H9 (cell line): Measurements from ENCODE around the gene POLR1C. TPM values are rescaled to one million over a fixed set of nuclear protein-coding genes. Genes with fewer than 3 reads are reported as not detected.

Source experiments
- DNase-seq: peaks from one replicate; pipeline ENCODE4 v3.0.0-alpha.2; 2017
- H2AFZ ChIP-seq: one replicate; pipeline ENCODE4 v1.6.1; 2013; ENCODE audit warnings: mild to moderate bottlenecking, low read length, control low read depth, moderate library complexity
- H2AK5ac ChIP-seq: 2 replicates; pipeline ENCODE4 v1.6.1; 2013; ENCODE audit warnings: low read length, control low read depth, mixed read lengths; ENCODE audit not compliant: insufficient read length
- H2BK120ac ChIP-seq: one replicate; pipeline ENCODE4 v1.6.1; 2013; ENCODE audit warnings: low read depth, mild to moderate bottlenecking, low read length, control low read depth, inconsistent platforms; ENCODE audit not compliant: poor library complexity, severe bottlenecking
- H2BK12ac ChIP-seq: 2 replicates; pipeline ENCODE4 v1.6.1; 2013; ENCODE audit warnings: low read length, control low read depth, mixed read lengths, low read depth; ENCODE audit not compliant: insufficient read length
- H2BK15ac ChIP-seq: 2 replicates; pipeline ENCODE4 v1.6.1; 2013; ENCODE audit warnings: low read depth, low read length, control low read depth
- H2BK20ac ChIP-seq: one replicate; pipeline ENCODE4 v1.6.1; 2013; ENCODE audit warnings: low read depth, mild to moderate bottlenecking, low read length, control low read depth, inconsistent platforms; ENCODE audit not compliant: poor library complexity, severe bottlenecking
- H2BK5ac ChIP-seq: 2 replicates; pipeline ENCODE4 v1.6.1; 2013; ENCODE audit warnings: low read length, control low read depth, mixed read lengths; ENCODE audit not compliant: insufficient read length
- H3K14ac ChIP-seq: 2 replicates; pipeline ENCODE4 v1.6.1; 2013; ENCODE audit warnings: low read length, control low read depth; ENCODE audit not compliant: insufficient read depth
- H3K18ac ChIP-seq: 2 replicates; pipeline ENCODE4 v1.6.1; 2013; ENCODE audit warnings: low read depth, mild to moderate bottlenecking, mixed read lengths, low read length, control low read depth; ENCODE audit not compliant: insufficient read length
- H3K23ac ChIP-seq: 2 replicates; pipeline ENCODE4 v1.6.1; 2013; ENCODE audit warnings: low read length, control low read depth, mixed read lengths, low read depth; ENCODE audit not compliant: insufficient read length
- H3K23me2 ChIP-seq: 2 replicates; pipeline ENCODE4 v1.6.1; 2013; ENCODE audit warnings: low read depth, mild to moderate bottlenecking, mixed read lengths, low read length, control low read depth; ENCODE audit not compliant: insufficient read length, poor library complexity, severe bottlenecking
- H3K27ac ChIP-seq: 2 replicates; pipeline ENCODE4 v1.5.1; 2013; ENCODE audit warnings: low read length, control low read depth, mixed read lengths, low read depth; ENCODE audit not compliant: insufficient read length
- H3K27me3 ChIP-seq: 2 replicates; pipeline ENCODE4 v1.6.1; 2013; ENCODE audit warnings: low read length, control low read depth, inconsistent platforms; ENCODE audit not compliant: insufficient read depth
- H3K4ac ChIP-seq: 2 replicates; pipeline ENCODE4 v1.6.1; 2013; ENCODE audit warnings: low read depth, mild to moderate bottlenecking, control low read depth, inconsistent platforms, low read length, moderate library complexity
- H3K4me1 ChIP-seq: 2 replicates; pipeline ENCODE4 v1.6.1; 2013; ENCODE audit warnings: low read length, control low read depth, inconsistent platforms; ENCODE audit not compliant: insufficient read depth
- H3K4me2 ChIP-seq: 2 replicates; pipeline ENCODE4 v1.6.1; 2013; ENCODE audit warnings: low read length, control low read depth, mixed read lengths; ENCODE audit not compliant: insufficient read length, insufficient read depth
- H3K56ac ChIP-seq: 2 replicates; pipeline ENCODE4 v1.6.1; 2013; ENCODE audit warnings: low read depth, mild to moderate bottlenecking, mixed read lengths, low read length, control low read depth; ENCODE audit not compliant: insufficient read length
- H3K79me1 ChIP-seq: 2 replicates; pipeline ENCODE4 v1.6.1; 2013; ENCODE audit warnings: low read depth, mild to moderate bottlenecking, moderate library complexity, low read length, control low read depth, inconsistent platforms; ENCODE audit not compliant: insufficient read depth, poor library complexity, severe bottlenecking
- H3K79me2 ChIP-seq: 2 replicates; pipeline ENCODE4 v1.6.1; 2013; ENCODE audit warnings: low read length, control low read depth, inconsistent platforms; ENCODE audit not compliant: insufficient read depth
- H3K9ac ChIP-seq: 2 replicates; pipeline ENCODE4 v1.6.1; 2013; ENCODE audit warnings: low read length, control low read depth, mixed read lengths; ENCODE audit not compliant: insufficient read length; ENCODE audit errors: extremely low read depth
- H3K9me3 ChIP-seq: one replicate; pipeline ENCODE4 v1.6.1; 2013; ENCODE audit warnings: low read depth, low read length, inconsistent platforms; ENCODE audit not compliant: control insufficient read depth
- H3T11ph ChIP-seq: one replicate; pipeline ENCODE4 v1.6.1; 2013; ENCODE audit warnings: mild to moderate bottlenecking, low read length, control low read depth, inconsistent platforms
- H4K20me1 ChIP-seq: one replicate; pipeline ENCODE4 v1.6.1; 2013; ENCODE audit not compliant: control insufficient read depth, insufficient read length, insufficient read depth
- H4K5ac ChIP-seq: 2 replicates; pipeline ENCODE4 v1.6.1; 2013; ENCODE audit warnings: low read depth, mild to moderate bottlenecking, mixed read lengths, low read length, control low read depth; ENCODE audit not compliant: insufficient read length
- H4K8ac ChIP-seq: replicated peaks from 2 replicates; pipeline ENCODE4 v1.6.1; 2013; ENCODE audit warnings: low read length, control low read depth, mixed read lengths, low read depth; ENCODE audit not compliant: insufficient read length
- H4K91ac ChIP-seq: 2 replicates; pipeline ENCODE4 v1.6.1; 2013; ENCODE audit warnings: low read depth, mild to moderate bottlenecking, moderate library complexity, mixed read lengths, low read length, control low read depth; ENCODE audit not compliant: insufficient read length
- H3K27ac Mint-ChIP-seq, 3 experiments: 2 replicates in 2 of 3; 3 replicates in 1 of 3; pipeline ENCODE4 v1.8.0; 2020 to 2021; ENCODE audit warnings: mixed read lengths in 3 of 3, mild to moderate bottlenecking in 1 of 3, moderate library complexity in 1 of 3
- H3K27me3 Mint-ChIP-seq: 2 replicates; pipeline ENCODE4 v1.8.0; 2021; ENCODE audit warnings: low read depth, mild to moderate bottlenecking, moderate library complexity, mixed read lengths
- H3K36me3 Mint-ChIP-seq, 3 experiments: 2 replicates in 2 of 3; 3 replicates in 1 of 3; pipeline ENCODE4 v1.8.0; 2020 to 2021; ENCODE audit warnings: low read depth in 3 of 3, mixed read lengths in 3 of 3; ENCODE audit not compliant: insufficient read depth in 1 of 3
- H3K4me1 Mint-ChIP-seq, 2 experiments: 2 replicates each; pipeline ENCODE4 v1.8.0; 2020; ENCODE audit warnings: mixed read lengths in 2 of 2
- H3K4me3 Mint-ChIP-seq, 2 experiments: 2 replicates in 1 of 2; 3 replicates in 1 of 2; pipeline ENCODE4 v1.8.0; 2020 to 2021; ENCODE audit warnings: mild to moderate bottlenecking in 2 of 2, mixed read lengths in 2 of 2, moderate library complexity in 1 of 2
- H3K9me3 Mint-ChIP-seq, 2 experiments: 2 replicates in 1 of 2; 3 replicates in 1 of 2; pipeline ENCODE4 v1.8.0; 2020; ENCODE audit warnings: mild to moderate bottlenecking in 2 of 2, mixed read lengths in 2 of 2, moderate library complexity in 1 of 2
- WGBS: extraction: QIAGEN DNeasy Blood & Tissue Kit; methylation state at CpG from one replicate; pipeline ENCODE4 v1.1.7; 2013; ENCODE audit warnings: missing lambda C conversion rate, low lambda C conversion rate, mixed read lengths; ENCODE audit not compliant: insufficient read length; ENCODE audit errors: extremely low coverage; 5-methylcytosine and 5-hydroxymethylcytosine counted together
- total RNA-seq: library from RNA; stranded (reverse); gene quantifications from 2 replicates; pipeline ENCODE4 v1.2.1, GENCODE V29; 2021
- TF ChIP-seq, protein P1 (sequence below): fragments of 200-600 bp; sonication (generic); conservative IDR thresholded peaks from 3 replicates; pipeline ENCODE4 v1.8.0; 2021; ENCODE audit warnings: antibody characterized with exemption, mild to moderate bottlenecking

POLR1C gene
- total RNA-seq, 1 experiment from 2014 or later = 75.8 TPM

DNA sequence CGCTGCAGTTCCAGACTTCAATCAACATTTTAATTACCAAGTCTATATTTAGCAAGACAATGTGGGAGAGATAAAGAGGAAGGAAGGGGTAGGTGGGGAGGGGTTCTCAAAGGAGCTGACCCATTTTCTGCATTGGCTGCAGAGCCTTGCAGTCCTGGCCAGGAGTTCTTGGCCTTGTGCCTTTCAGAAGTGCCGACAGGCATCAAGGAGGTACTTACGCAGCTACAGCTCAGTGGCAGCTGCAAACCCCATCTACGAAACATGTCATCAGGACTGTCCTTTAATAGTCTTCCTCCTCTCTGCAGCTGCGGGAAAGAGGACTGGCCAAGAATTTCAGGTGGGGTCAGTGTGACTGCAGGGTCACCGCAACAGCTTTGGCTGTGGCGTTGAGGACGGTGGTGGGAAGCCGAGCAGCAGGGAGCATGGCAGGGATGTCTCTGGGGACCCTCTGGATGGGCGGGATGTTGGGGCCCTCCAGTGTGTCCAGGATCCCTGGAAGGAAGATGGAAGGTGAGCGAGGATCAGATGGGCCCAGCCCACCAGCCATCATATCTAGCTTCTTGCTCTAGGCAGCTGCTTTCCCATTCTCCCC, 5.0 kb upstream of the POLR1C start:
- Histone ChIP-seq H2BK120ac (no peak overlapping the region), H3K18ac (no peak overlapping the region), H3K56ac (no peak overlapping the region), H3K14ac (no peak overlapping the region; the same call in 1 of the 2 replicates), H3K9me3 (no peaks in the 10 kb centered on the region), H3K23ac (no peak overlapping the region), H3K4me2 (no peak overlapping the region), H2BK12ac (no peak overlapping the region), H2BK20ac (no peak overlapping the region), H3K4me1 (no peaks in the 10 kb centered on the region), H4K8ac (no peak overlapping the region), H3K9ac (no peak overlapping the region), H2AK5ac (no peak overlapping the region), H4K20me1 (no peaks in the 10 kb centered on the region), H2AFZ (no peak overlapping the region), H3K4ac (no peak overlapping the region), H3K79me1 (peaks cover 9% of the 10 kb centered on the region), H2BK15ac (no peak overlapping the region), H3K23me2 (peaks cover 9% of the 10 kb centered on the region), H4K91ac (no peak overlapping the region), H4K5ac (no peak overlapping the region), H3K27ac (no peak overlapping the region), H3K27me3 (peaks cover 8% of the 10 kb centered on the region; the same call in 1 of the 2 replicates), H3T11ph (no peak overlapping the region), H2BK5ac (no peak overlapping the region), H3K79me2 (peaks cover 4% of the 10 kb centered on the region; the same call in 1 of the 2 replicates)
- Mint-ChIP-seq H3K4me1 (peaks cover 31 to 43% of the 10 kb centered on the region in 2 experiments), H3K36me3 (peaks cover 27 to 50% (median 47%) of the 10 kb centered on the region in 3 experiments), H3K27me3 (peaks cover 26% of the 10 kb centered on the region), H3K9me3 (peaks cover 2 to 3% of the 10 kb centered on the region in 2 experiments; a peak in 3 of 5 replicates), H3K27ac (peak overlapping the region in 2 of 3 experiments; percentile 5 to 72; a peak in 2 of 7 replicates), H3K4me3 (peak overlapping the region in 1 of 2 experiments; percentile 45; a peak in 2 of 5 replicates)
- TF ChIP-seq, protein P1, sequence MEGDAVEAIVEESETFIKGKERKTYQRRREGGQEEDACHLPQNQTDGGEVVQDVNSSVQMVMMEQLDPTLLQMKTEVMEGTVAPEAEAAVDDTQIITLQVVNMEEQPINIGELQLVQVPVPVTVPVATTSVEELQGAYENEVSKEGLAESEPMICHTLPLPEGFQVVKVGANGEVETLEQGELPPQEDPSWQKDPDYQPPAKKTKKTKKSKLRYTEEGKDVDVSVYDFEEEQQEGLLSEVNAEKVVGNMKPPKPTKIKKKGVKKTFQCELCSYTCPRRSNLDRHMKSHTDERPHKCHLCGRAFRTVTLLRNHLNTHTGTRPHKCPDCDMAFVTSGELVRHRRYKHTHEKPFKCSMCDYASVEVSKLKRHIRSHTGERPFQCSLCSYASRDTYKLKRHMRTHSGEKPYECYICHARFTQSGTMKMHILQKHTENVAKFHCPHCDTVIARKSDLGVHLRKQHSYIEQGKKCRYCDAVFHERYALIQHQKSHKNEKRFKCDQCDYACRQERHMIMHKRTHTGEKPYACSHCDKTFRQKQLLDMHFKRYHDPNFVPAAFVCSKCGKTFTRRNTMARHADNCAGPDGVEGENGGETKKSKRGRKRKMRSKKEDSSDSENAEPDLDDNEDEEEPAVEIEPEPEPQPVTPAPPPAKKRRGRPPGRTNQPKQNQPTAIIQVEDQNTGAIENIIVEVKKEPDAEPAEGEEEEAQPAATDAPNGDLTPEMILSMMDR = no peak
- no CpG with 5 or more reads among the region's 11 CpGs for WGBS
- no peak for DNase-seq
